Stimulated activated CD8-positive, alpha-beta memory T cell treated with anti-CD3 and anti-CD28 coated beads, Interleukin-12 subunit alpha, Interleukin-12 subunit beta, amount 100 ng/mL, for 24 hours (primary cell): Measurements from ENCODE around the gene SHB.

Experiments used
- DNase-seq: peaks from one replicate; pipeline ENCODE4 v3.0.0-alpha.2; 2020; ENCODE audit errors: extremely low read depth

The SHB gene

DNA sequence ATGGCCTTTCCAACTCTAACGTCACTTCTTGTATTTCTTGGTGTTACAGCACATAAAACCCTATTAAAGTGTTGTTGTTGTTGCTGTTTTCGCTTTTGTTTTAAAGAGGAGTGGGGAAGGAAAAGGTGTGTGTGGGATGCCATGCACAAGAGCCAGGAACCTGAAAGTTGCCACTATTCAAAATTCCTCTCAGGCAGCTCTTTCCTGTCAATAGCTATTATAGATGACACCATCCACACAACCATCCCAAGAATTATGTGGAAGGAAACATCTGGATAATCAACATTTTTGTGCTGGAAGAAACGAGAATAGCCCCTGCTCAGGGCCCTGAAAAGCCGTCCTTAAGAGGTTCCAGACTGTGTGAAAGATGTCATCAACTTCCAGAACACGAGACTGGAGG is 79.3 kb downstream of the SHB start:
- no peak for DNase-seq

DNA sequence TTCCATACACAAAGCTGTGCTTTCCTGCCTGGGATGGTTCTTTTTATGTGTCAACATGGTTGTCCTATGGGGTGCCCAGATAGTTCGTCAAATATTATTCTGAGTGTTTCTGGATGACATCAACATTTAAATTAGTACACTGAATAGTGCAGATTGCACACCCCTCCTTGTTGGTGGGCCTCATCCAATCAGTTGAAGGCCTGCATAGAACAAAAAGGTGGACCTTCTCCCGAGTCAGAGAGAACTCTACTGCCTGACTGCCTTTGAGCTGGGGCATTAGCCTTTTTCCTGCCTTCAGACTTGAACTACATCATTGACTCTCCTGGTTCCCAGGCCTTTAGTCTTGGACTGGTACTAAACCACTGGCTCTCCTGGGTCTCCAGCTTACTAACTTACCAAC is 80.4 kb downstream of the SHB start:
- DNase-seq, result no peak

DNA sequence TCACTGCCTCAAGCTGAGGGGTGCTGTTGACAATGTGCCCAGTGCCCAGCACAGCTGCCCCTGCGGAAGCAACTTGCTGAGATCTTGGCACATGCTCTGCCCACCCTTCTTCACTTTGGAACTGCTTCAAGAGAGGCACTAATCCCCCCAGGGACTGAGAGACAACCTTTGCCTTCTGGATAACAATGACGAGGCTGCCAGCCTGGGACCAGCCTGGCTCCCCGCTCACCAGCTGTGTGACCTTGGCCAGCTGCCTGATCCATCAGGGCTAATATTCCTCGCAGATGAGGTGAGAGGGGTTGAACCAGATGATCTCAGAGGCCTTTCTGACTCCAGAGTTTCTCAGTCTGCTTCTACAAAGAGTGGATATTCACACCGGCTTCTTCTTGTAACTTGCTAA is 81.0 kb downstream of the SHB start:
- no peak for DNase-seq

DNA sequence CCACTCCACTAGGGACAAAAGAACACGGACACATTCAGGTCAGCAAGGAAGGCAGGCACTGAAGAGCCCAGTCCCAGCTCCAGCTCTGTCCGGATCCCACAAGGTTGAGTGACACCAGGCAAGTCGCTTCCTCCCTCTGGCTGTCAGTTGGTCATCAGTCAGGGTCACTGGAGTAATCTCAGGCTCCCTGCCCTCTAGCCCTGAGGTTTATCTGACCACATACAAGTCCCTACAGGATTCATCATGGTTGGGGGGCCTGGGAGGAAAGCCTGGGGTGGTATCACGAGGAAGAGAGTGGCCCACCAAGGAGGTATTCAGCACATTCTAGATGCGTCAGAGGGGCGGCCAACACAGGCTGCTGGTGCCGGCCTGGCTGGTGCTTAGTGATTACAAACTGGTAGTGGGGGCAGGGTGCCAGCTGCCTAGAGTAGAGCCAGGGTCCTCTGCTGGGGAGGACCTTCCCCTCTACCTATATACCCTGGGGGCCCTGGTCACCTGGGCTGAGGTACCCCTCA is 81.5 kb downstream of the SHB start:
- no peak for DNase-seq

DNA sequence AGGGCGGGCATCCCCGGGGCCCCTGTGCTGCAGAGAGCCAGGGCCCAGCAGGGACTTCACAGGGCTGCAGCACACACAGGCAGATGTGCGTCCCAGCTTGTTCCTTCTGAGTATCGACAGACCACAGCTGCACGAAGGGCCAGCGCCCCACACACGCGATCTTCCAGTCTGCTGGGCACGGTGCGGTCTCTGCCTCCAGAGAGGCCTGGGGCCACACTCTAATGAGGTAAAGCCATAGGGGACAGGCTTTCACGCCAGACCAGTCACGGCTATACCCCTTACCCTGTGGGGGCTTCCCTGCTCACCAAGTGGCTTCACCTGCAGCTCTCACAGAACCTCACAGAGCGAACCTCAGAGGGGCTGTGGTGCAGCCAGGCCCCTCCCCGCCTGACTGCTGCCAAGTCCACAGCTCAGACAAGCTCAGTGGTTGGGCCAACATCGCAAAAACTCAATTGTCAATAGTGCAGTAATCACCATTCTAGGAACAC is 82.2 kb downstream of the SHB start:
- DNase-seq, result no peak

DNA sequence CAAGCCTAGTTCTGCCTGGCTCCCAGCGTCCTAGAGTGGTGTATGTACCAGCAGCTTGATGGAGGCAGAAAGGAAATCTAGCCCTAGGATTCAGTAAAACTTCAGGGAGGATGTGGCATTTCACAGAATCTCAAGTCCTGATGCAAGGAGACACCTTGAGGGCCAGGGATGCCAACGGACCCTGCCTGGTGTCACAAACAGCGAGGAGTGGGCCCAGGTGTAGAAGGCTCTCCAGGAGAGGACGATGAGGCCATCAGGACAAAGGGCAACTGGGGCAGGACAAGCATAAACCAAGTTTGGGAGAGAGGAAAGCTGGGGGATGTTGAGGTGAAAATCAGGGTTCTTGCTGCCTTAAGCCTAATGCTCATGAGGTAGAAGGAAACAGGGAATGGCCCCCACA is 83.0 kb downstream of the SHB start:
- DNase-seq, result no peak

DNA sequence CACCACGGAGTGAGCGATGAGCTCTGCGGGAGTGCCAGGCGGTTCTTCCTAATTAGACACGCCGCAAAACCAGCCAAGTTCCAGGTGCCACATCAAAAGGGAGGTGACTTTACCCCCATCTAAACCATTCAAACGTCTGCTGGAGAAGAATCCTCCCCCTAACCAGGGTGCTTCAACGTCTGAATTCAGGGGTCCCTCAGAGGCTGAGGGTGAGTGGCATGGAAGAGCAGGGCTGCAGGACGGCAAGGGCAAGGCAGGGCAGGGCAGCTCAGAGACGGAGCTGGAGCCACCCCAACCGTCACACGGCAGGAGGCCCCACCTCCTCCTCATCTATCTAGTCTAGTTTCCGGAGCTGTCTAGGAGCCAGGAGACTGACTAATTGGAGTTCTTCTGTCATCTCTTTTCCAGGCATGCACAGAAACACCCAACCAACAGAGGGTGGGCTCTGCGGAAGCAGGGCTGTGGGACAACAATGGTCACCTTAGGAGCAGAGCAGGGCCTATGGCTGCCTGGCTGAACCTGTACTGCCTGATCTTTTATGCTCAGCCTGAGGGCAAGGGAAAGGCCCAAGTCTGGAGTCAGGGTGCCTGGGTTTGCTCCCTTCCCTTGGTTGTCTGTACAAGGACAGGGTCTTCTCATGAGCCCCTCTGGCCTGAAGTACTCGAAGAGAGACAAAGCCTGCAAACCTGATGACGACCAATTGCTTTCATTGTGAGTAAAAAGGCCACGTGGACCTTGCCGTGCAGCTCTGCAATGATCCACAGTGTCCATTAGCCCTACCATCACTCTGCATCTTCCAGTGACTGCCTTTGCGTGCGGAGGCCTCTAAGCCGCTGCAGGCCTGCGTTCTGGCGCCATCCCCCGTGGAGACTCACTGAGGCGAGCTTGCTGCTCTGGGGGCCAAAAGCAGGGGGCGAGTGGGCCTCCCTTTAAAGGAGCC is 84.1 kb downstream of the SHB start:
- no peak for DNase-seq

DNA sequence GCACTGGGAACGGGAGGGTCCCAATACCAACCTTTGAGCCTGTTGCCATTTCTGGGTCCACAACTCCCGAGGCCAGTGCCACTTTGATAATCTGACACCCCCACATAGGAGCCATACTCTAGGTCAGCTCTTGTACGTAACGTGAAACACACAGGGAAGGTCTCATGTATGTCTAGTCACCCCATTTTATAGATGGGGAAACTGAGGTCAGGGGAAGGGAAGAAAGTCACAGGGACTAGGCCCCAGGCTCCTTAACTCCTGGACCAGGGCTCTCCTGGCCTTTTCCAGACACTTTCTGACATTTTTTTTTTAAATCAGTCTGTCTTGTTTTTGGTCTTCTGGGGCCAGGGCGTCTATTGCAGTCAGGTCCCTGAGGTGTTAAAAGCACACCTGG is 84.8 kb downstream of the SHB start:
- no peak for DNase-seq

DNA sequence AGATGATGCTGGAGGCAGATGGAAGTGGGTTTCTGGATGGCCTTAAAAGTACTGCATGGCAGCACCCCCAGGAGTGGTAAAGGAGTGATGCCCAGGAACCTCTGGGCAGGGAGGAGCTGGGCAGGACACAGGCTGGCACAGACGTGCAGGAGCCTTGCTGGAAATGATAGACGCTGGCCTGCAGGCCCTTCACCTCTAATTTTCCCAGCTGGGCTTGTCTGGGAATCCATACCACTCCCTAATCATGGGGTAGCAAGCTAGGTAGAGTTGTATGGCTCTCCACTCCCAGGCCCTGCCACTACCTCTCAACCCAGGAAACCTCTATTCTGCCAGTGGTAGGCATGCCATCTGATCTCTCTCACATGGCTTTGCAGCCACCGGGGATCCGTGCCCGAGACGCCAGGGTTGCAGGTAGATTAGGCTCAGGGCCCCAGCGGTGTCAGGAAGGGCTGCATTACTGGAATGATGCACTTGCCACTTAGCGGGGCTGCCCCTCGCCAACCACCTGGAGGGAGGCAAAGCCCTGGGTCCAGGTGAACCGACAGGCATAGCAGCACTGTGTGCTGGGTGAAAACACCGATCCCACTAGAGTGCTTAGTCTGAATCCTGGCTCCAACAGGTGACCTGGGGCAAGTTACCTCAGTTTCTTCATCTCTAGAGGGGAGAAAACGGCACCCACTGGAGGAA is 85.5 kb downstream of the SHB start:
- no peak for DNase-seq

DNA sequence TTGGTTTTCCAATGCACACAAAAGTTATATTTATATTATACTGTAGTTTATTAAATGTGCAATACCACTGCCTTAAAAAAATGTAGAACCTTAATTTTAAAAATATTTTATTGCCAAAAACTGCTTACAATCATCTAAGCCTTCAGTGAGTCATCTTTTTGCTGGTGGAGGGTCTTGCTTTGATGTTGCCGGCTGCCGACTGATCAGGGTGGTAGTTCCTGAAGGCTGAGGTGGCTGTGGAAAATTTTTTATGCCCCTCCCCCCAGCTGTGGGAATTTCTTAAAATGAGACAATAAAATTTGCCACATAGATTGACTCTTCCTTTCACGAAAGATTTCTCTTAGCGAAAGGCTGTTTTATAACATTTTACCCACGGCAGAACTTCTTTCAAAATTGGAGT is 89.2 kb downstream of the SHB start:
- no peak for DNase-seq

DNA sequence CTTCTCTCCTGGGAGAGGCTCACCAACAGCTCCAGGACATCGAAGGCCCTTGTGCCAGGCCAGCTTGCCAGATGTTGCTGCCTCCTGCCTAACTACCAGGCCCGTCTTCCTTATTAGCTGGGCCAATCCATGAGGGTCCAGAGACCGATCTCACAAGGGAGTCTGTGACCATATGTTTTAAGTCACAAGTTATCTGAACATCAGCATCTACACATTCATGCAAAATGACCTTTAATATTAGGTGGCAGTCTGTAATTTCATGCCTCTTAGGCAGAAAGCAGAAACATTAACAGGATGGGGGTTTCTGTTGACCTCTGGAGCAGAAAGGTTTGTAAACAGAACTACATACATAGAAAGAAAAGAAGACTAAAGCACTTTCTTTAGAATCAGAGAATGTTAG is 90.0 kb downstream of the SHB start:
- no peak for DNase-seq

DNA sequence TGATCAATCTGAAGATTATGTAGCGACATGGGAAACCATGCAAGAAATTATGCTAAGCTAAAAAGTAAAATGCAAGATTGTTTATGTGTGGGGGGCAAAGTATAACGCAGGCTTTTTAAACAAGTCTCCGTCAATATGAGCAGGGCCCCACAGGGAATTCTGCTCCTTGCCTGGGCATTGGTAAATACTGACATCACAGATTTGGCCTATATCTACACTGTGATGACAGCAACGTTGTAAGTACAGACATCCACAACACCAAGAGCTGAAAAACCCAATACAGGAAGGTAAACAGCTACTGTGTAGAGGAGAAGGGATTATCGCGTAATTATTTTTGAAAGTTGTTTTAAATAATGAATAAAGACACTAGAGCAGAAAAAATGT is 90.6 kb downstream of the SHB start:
- no peak for DNase-seq

DNA sequence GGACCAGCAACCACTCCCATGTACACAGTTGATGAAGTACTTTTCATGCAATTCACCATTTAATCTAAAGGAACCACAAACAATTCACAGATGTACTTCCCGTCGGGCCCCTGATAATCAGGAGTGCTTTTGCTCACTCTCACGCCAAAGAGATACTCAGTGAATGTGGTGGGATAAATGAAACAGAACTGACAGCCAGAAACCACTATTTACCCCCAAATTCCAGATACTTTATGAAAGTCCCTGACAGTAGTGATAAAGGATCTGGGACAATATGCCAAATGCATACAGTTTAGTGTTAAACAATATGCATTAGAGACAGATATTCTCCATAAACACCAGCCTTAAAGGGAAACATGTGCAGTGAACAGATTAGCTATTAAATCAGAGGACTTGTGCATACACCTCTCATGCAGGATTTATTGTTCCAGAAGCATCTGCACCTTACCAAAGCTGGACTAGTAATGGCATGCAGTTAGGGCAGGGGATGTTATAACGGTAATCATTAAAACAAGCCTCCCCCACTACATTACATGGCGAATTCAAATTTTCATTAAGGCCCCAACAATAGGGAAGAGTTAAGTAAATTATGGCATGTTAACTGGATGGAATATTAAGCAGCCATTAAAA is 91.1 kb downstream of the SHB start:
- DNase-seq, result no peak

DNA sequence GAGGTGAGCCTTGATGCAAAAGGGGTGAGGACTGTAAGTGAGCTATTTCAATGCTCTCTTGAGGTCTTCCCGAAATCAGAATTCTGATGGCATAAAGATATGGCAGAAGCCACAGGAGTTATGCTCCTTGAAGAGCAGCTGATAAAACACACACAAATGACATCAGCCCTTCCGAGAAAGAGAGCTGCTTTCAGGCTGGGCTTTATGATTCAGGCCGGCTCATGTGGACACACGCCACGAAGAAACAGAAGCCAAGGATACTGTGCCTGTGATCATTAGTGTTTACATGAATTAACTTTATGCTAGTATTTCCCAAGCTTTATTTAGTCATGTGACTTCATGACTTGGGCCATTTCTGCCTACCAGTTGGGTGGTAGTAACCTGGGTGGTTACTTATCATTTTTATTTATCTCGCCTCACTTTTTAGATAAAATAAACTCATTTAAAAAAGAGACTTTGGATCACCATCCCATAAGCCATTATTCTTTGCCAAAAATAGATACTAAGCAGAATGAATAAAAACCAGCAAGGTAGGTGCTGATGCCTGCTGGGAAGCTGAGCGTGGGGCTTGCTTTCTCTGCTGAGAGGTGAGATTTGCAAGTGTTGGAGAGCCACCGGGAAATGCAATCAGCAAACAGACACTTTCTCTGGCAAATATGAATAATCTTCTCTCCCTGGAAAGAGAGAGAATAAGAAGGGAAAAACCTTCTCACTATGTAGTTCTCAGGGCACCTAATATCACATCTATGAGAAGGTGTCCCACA is 92.1 kb downstream of the SHB start:
- no peak for DNase-seq

DNA sequence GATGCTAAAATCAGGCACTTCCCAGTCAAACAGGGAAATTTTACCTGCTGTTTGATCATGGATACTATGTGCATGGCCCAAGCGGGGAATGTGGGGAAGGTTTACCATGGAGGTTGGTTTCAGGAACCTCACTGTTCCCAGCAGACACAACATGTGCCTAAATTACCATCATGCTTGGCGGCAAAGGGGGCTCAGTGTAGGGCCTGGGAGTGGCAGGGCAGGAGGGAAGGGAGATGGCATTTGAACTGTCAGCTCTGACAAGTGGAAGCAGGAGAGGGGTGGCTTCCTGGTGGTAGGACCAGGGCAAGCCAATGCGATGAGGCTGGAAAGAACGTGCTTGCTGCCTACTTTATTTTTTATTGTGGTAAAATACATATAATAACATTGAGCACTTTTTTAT is 93.4 kb downstream of the SHB start:
- DNase-seq, result no peak

DNA sequence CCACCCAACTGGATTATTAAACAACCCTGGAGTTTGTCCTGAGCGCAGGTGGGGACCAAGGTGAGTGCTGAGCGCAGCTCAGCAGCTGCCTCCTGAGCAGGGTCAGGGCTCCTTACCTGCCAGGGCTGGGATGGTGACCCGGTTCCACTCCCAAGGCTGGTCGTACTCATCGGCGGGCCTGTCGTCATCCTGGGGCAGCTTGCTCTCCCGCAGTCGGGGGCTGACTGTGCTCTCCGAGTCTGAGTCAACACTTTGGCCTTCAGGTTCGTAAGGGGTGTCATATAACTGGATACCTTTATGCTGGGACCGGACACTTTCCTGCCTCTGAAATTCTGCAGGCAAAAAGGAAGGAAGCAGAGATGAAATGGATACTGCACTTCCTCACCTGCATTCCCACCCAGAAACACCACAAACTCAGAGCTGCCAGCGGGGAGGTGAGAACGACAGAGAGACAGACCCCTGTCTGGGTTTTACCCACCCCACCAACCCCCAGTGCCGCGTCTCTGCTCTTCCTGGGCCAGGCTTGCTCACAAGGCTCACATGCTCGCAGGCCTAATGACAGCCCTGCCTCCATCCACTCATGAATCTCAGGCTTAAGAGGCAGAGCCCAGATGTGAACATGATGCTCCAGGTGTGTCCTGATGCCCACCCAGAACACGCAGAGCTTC is 94.4 kb downstream of the SHB start:
- no peak for DNase-seq

DNA sequence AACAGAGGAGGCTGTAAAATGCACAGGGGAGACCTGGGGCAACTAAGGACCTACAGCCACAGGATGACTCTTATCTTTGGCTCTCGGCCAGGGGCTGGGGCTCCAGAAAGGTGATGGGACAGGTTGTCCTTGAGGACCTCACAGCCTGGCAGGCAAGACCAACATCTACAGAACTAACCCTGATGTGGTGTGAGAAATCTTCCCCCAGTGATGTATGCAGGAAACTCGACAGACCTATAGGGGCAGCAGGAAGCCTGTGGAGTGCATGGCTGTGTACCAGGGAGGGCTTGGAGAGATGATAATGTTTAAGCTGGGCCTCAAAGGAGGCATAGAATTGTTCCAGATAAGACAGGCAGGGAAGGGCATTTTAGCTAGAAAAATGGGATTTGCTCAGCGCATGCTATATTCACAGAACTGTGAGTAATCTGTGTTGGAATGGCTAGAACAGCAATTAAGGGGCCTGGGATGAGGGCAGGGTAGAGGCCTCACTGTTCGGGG is 96.6 kb downstream of the SHB start:
- DNase-seq, result no peak

DNA sequence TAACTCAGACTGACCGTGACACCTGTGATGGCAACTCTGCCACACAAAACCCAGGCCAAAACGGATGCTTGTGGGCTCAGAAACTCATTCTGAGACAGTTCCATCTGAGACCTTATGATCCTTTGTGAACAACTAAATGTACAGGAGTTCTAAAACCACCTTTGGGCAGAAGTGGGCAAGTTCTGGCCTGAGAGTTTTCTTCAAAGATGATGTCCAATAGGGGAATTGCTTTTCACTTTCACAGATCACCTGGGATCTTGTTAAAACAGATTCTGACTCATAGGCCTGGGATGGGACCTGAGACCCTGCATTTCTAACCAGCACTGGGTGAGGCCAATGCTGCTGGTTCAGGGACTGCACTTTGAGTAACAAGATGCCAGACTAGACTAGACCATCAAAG is 97.3 kb downstream of the SHB start:
- no peak for DNase-seq

DNA sequence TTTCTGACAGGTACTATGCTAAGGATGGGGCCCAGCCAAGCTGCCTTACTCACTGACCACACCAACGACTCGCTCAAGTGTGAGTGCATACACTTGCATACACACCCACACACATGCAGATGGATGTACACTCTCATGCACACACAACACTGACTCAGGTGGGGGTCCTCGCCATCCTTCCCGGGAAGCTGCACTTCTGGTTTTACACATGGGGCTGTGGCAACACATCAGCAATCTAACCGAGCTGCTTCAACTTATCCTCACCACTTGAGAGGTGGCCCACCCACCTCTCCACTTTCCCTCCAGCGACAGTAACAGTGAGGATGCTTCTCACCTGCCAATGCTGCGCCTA is 97.9 kb downstream of the SHB start:
- DNase-seq, result no peak

DNA sequence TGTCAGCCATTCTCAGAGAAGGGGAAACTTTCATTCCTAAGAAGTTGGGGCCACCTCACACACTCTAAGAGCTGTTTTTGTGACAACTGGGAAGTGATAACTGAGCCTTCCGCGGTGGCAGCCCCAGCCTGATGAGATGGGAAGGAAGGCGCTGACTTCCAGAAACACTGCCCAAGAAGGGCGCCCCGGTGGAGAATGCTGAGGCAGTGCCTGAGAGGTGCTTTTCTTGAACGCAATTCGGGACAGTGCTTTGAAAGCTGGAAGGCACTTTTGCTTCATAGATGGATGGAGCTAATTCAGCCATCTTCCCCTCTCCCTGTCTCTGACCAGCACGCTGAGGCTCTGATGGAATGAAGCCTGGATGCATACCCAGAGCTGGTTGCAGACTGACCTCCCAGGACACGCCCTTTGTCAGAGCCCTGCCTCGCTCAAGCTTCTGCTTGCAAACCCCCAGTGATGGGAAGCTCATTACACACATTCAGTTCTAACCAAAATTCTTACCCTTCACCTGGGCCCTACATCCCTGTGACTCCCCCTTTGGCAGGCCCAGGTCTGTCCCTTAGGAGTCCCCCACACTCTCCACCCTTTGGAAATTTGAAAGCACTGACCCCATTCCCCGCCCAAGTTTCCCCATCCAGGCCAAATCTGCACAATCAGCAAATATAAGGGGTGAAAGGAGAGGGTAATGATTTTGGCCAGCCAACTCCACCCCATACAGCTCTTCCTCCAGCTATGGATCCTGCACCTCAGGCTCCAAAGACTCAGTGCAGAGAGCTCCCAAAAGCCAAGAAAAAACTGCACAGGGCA is 98.5 kb downstream of the SHB start:
- DNase-seq, result no peak
